LNCaP clone FGC (cell line): ENCODE measurements around the gene PGA5.

Source experiments
- DNase-seq: peaks from one replicate; pipeline ENCODE4 v3.0.0-alpha.2; 2011; ENCODE audit warnings: low read depth
- H3K4me3 ChIP-seq: 2 replicates; pipeline ENCODE4 v1.5.1; 2011; ENCODE audit warnings: mild to moderate bottlenecking, low read depth, low read length, control low read depth
- TF ChIP-seq, protein P1 (sequence below): IDR thresholded peaks from 2 replicates; pipeline ENCODE4 v1.5.1; 2012; ENCODE audit warnings: mild to moderate bottlenecking; ENCODE audit not compliant: control insufficient read depth, insufficient read depth; ENCODE audit errors: extremely low read depth

The PGA5 gene

GRCh38 chr11:61287338-61287977, 46.5 kb downstream of the PGA5 start:
- no peak for DNase-seq
- TF ChIP-seq, protein P1, sequence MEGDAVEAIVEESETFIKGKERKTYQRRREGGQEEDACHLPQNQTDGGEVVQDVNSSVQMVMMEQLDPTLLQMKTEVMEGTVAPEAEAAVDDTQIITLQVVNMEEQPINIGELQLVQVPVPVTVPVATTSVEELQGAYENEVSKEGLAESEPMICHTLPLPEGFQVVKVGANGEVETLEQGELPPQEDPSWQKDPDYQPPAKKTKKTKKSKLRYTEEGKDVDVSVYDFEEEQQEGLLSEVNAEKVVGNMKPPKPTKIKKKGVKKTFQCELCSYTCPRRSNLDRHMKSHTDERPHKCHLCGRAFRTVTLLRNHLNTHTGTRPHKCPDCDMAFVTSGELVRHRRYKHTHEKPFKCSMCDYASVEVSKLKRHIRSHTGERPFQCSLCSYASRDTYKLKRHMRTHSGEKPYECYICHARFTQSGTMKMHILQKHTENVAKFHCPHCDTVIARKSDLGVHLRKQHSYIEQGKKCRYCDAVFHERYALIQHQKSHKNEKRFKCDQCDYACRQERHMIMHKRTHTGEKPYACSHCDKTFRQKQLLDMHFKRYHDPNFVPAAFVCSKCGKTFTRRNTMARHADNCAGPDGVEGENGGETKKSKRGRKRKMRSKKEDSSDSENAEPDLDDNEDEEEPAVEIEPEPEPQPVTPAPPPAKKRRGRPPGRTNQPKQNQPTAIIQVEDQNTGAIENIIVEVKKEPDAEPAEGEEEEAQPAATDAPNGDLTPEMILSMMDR = no peak
- no peak overlapping the region for H3K4me3 ChIP-seq

DNA sequence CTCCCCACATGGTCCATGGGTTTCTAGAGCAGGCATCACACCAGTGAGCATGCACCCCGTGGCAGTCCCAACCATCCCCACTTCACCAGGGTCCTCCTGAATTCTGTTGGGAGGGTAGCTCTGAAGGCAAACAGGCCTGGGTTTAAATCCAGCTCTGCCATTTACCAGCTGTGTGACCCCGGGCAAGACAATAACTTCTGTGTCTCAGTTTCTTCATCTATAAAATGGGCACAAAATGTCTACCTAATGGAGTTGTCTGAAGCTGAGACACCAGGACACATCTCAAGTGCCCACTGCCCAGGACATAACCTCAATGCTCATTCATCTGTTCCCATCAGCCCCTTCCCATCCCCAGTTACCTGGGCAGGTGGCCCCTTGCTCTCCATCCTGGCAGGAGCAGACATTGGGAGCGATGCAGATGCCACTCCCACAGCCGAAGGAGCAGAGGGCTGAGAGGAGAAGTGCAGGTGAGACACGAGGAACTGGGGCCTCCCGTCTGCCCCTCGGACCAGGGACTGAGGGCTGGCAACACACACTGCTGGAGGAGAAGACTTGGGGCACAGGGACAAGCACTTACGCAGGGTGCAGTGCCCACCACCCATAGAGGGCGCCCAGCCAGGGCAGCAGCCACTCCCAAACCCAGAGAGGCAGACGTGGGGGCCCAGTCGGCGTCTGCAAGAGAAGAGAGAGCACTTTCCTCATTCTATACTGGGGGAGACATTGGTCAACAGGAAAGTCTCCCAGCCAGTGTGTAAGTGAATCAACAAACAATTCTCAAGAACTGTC, 50.1 kb downstream of the PGA5 start:
- H3K4me3 ChIP-seq = no peak overlapping the region
- TF ChIP-seq, protein P1 = no peak
- DNase-seq = no peak

- TF ChIP-seq, protein P1 = no peak
- no peak overlapping the region for H3K4me3 ChIP-seq
- DNase-seq = no peak
Observed at GRCh38 chr11:61292356-61292755, 51.4 kb downstream of the PGA5 start.

GRCh38 chr11:61293867-61294716, 53.1 kb downstream of the PGA5 start:
- peak overlapping the region; percentile 49 for H3K4me3 ChIP-seq
- TF ChIP-seq, protein P1 = no peak
- DNase-seq = no peak

DNA sequence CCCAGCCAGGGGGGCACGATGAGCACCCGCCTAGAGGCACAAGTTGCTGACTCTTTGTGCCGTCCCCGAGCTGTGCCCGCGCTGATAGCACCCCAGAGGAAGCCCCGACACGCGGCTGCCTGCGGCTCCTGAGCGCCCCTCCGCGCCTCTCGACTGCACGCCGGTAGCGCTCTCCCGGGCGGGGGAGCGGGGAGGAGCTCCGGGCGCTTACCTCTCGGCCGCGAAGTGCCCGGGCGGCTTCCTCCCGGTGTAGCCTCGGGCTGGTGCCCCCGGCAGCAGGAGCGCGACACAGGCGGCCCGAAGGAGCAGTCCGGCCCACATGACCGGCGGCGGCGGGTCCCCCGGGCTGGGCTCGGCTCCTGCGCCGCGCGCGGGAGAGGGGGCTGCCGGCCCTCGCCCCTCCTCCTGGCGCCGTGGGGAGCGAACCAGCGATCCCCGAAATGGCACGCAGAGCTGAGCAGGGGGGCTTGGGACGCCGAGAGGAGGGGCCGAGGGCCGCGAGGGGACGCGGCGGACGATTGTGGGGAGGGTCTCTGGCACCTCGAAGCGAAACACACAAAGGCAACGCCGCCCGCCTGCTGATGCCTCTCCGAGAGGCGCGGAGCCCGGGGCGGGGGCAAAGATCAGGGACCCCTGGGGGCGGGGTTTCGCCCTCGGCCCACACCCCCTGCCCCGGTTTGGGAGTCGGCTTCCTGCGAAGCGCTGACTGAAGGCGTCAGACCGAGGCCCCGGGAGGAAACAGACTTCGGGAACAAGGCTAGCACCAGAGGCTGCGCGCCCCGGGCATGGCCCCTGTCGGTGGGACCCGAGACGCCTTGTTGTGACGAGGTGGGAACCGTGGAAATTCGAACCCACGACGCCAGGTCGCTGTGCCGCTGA, 54.0 kb downstream of the PGA5 start, which contains the start of gene VWCE:
Gene VWCE, minus strand, starts transcription at position 600 of the 879 bp plus-strand sequence. Its CDS starts 279 bp downstream, at position 321.
- TF ChIP-seq, protein P1 = peak; percentile 53
- no peak for DNase-seq
- peak within 1 kb of the TSS; percentile 49 for H3K4me3 ChIP-seq

DNA sequence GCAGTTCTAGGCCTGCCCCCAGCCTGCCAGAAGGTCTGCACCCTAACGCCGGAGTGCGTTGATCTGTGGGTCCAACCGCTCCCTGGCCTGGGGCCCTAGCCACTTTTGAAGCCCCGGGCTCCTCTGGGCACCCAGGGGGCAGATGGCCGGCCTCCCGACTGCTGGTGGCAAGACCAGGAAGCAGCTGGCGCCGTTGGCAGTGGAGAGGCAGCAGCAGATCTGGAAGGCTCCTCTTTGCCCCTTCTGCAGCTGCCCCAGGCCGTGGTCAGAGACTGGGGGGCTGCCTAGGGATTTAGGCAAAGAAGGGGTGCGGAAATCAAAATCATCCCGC, 54.6 kb downstream of the PGA5 start:
- no peak overlapping the region for H3K4me3 ChIP-seq
- TF ChIP-seq, protein P1 = no peak
- DNase-seq = no peak
